Natural killer cell (primary cell): ENCODE results near the gene HIRA. TPM values are rescaled to one million over a fixed set of nuclear protein-coding genes. Genes with fewer than 3 reads are reported as not detected.

Experiments used
- ATAC-seq, 3 donors: fragments of 150-1000 bp in 2 of 3; fragments of 200-7000 bp in 1 of 3; cut with Tn5 transposase; 1 replicate in 1 of 3; 2 replicates in 2 of 3; pipeline ENCODE4 v1.10.0; 2021; ENCODE audit warnings: mild to moderate bottlenecking in 2 of 3, moderate library complexity in 2 of 3
- DNase-seq, 2 donors: peaks; one replicate each; pipeline versions ENCODE4 v3.0.0 to v3.0.0-alpha.2; 2013 to 2021; ENCODE audit warnings: mixed read lengths in 1 of 2
- H3K27ac ChIP-seq: one replicate; pipeline ENCODE4 v1.5.1; 2013; ENCODE audit warnings: mild to moderate bottlenecking, low read length
- H3K27me3 ChIP-seq: one replicate; pipeline ENCODE4 v1.6.1; 2013; ENCODE audit warnings: low read length; ENCODE audit not compliant: control insufficient read depth, insufficient read depth
- H3K36me3 ChIP-seq: one replicate; pipeline ENCODE4 v1.6.1; 2013; ENCODE audit warnings: low read length; ENCODE audit not compliant: control insufficient read depth, insufficient read depth
- H3K4me1 ChIP-seq: one replicate; pipeline ENCODE4 v1.6.1; 2013; ENCODE audit warnings: low read length; ENCODE audit not compliant: control insufficient read depth, insufficient read depth
- H3K4me3 ChIP-seq: one replicate; pipeline ENCODE4 v1.5.1; 2013; ENCODE audit warnings: low read length
- H3K9me3 ChIP-seq: one replicate; pipeline ENCODE4 v1.6.1; 2013; ENCODE audit warnings: low read length; ENCODE audit not compliant: control insufficient read depth, insufficient read depth
- H3K27ac Mint-ChIP-seq, 2 donors: one replicate each; pipeline ENCODE4 v1.8.0; 2022; ENCODE audit warnings: mild to moderate bottlenecking in 2 of 2, mixed read lengths in 2 of 2, moderate library complexity in 1 of 2
- H3K27me3 Mint-ChIP-seq, 2 donors: one replicate each; pipeline ENCODE4 v1.8.0; 2022; ENCODE audit warnings: low read depth in 2 of 2, mixed read lengths in 2 of 2
- H3K36me3 Mint-ChIP-seq: one replicate; pipeline ENCODE4 v1.8.0; 2022; ENCODE audit warnings: mixed read lengths
- H3K4me1 Mint-ChIP-seq, 2 donors: one replicate each; pipeline ENCODE4 v1.8.0; 2022; ENCODE audit warnings: mixed read lengths in 2 of 2
- H3K4me3 Mint-ChIP-seq: one replicate; pipeline ENCODE4 v1.8.0; 2022; ENCODE audit warnings: mild to moderate bottlenecking, moderate library complexity, mixed read lengths
- H3K9me3 Mint-ChIP-seq, 2 donors: one replicate each; pipeline ENCODE4 v1.8.0; 2022; ENCODE audit warnings: mixed read lengths in 2 of 2
- WGBS: methylation state at CpG from one replicate; pipeline ENCODE4 v1.1.7; 2013; ENCODE audit warnings: missing lambda C conversion rate; ENCODE audit not compliant: insufficient coverage; 5-methylcytosine and 5-hydroxymethylcytosine counted together
- intact Hi-C: fragments of 100-400 bp; cut with micrococcal nuclease; formaldehyde crosslinking; loops from one replicate; pipeline ENCODE4 v1.14.2; 2022
- total RNA-seq, 4 donors: library from RNA; stranded (reverse); fragments of 120-200 nt in 1 of 4; gene quantifications; one replicate each; pipeline versions ENCODE4 v1.2.3 to v1.2.4, GENCODE V29; 2013 to 2022
- TF ChIP-seq, protein P1 (sequence below): fragments of 200-600 bp; IDR thresholded peaks from one replicate; pipeline ENCODE4 v1.8.0; 2022; ENCODE audit warnings: antibody characterized with exemption

The HIRA gene
- total RNA-seq, 3 donors from 2014 or later (not counting 1 experiment from before 2014, with no cell fraction given): 49.6 to 75.9 (median 50.9) TPM

DNA sequence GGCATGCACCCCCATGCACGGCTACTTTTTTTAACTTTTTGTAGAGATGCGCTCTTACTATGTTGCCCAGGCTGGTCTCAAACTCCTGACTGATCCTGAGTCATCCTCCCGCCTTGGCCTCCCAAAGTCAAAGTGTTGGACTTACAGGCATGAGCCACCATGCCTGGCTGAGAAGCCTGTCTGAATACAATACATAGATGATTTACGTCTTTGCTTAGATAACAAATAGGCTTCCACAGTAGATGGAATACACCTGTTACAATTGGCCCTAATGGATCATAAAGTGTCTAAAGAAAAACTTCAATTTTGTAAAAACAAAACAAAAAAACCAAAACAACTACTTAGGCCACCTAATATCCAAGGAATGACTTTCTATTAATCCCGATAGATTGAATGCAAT, 127.0 kb downstream of the HIRA start:
- intact Hi-C loops: no loop called here
- TF ChIP-seq, protein P1, sequence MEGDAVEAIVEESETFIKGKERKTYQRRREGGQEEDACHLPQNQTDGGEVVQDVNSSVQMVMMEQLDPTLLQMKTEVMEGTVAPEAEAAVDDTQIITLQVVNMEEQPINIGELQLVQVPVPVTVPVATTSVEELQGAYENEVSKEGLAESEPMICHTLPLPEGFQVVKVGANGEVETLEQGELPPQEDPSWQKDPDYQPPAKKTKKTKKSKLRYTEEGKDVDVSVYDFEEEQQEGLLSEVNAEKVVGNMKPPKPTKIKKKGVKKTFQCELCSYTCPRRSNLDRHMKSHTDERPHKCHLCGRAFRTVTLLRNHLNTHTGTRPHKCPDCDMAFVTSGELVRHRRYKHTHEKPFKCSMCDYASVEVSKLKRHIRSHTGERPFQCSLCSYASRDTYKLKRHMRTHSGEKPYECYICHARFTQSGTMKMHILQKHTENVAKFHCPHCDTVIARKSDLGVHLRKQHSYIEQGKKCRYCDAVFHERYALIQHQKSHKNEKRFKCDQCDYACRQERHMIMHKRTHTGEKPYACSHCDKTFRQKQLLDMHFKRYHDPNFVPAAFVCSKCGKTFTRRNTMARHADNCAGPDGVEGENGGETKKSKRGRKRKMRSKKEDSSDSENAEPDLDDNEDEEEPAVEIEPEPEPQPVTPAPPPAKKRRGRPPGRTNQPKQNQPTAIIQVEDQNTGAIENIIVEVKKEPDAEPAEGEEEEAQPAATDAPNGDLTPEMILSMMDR: no peak
- Histone ChIP-seq H3K9me3 (no peaks in the 10 kb centered on the region), H3K36me3 (no peaks in the 10 kb centered on the region), H3K4me3 (no peak overlapping the region), H3K27ac (no peak overlapping the region), H3K27me3 (no peaks in the 10 kb centered on the region), H3K4me1 (no peaks in the 10 kb centered on the region)
- H3K9me3 Mint-ChIP-seq: no peaks in the 10 kb centered on the region
- no peak overlapping the region for H3K27ac Mint-ChIP-seq
- H3K27me3 Mint-ChIP-seq: no peaks in the 10 kb centered on the region
- H3K4me1 Mint-ChIP-seq: no peaks in the 10 kb centered on the region
- 98% methylated on average over 5 of the region's 5 CpGs for WGBS
- H3K36me3 Mint-ChIP-seq: no peaks in the 10 kb centered on the region
- ATAC-seq: no peak
- H3K4me3 Mint-ChIP-seq: no peak overlapping the region
- no peak for DNase-seq

- 77% methylated on average over 1 of the region's 1 CpG for WGBS
- Histone ChIP-seq H3K4me3 (no peak overlapping the region), H3K9me3 (no peaks in the 10 kb centered on the region), H3K27me3 (no peaks in the 10 kb centered on the region), H3K36me3 (no peaks in the 10 kb centered on the region), H3K4me1 (no peaks in the 10 kb centered on the region), H3K27ac (no peak overlapping the region)
- Mint-ChIP-seq H3K36me3 (no peaks in the 10 kb centered on the region), H3K9me3 (no peaks in the 10 kb centered on the region), H3K27me3 (no peaks in the 10 kb centered on the region), H3K27ac (no peak overlapping the region), H3K4me3 (no peak overlapping the region), H3K4me1 (no peaks in the 10 kb centered on the region)
- no peak for DNase-seq
- ATAC-seq: no peak
- intact Hi-C loops: no loop called here
- TF ChIP-seq, protein P1: no peak
Observed at GRCh38 chr22:19303785-19304184, 127.7 kb downstream of the HIRA start.

DNA sequence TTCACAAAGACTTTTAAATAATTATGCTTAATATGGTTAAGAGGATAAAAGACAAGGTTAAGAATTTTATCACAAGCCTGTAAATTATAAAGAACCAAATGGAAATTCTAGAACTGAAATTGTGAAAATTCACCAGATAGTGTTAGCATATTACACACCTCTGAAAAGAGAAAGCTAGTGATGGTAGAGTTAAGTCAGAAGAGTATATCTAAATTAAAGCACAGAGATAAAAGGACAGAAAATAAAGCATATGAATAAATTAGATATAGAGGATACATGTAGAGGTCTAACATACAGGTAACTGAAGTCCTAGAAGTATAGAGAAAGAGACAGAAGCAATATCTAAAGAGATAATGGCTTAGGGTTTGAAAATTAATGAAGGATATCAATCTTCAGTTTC, 135.8 kb downstream of the HIRA start:
- Mint-ChIP-seq H3K36me3 (no peaks in the 10 kb centered on the region), H3K9me3 (no peaks in the 10 kb centered on the region), H3K4me1 (peaks cover 10 to 13% of the 10 kb centered on the region in 2 donors), H3K4me3 (no peak overlapping the region), H3K27me3 (peaks cover 2 to 12% of the 10 kb centered on the region in 2 donors), H3K27ac (no peak overlapping the region)
- DNase-seq: no peak
- intact Hi-C loops: loop anchor here (10.0 kb wide), 1 partner anchor 179 kb away; the partner anchor contains the start of genes CDC45 and UFD1
- Histone ChIP-seq H3K4me3 (no peak overlapping the region), H3K36me3 (no peaks in the 10 kb centered on the region), H3K4me1 (peaks cover 13% of the 10 kb centered on the region), H3K27me3 (peaks cover 4% of the 10 kb centered on the region), H3K27ac (no peak overlapping the region), H3K9me3 (no peaks in the 10 kb centered on the region)
- TF ChIP-seq, protein P1: no peak
- no peak for ATAC-seq
